Measurements from ENCODE around the gene PRPF6. TPM values are rescaled to one million over a fixed set of nuclear protein-coding genes. Genes with fewer than 3 reads are reported as not detected.
A peak's percentile ranks its signal among the peaks of the same experiment; 100 is the strongest.

The PRPF6 gene
- total RNA-seq, 1 donor from 2014 or later = 52.6 TPM

GRCh38 chr20:64069614-64070243 lies 88.8 kb downstream of the PRPF6 start:
- no peak for FAIRE-seq
- Mint-ChIP-seq H3K9me3 (ENCODE audit: unreplicated experiment) (no peaks in the 10 kb centered on the region), H3K4me1 (ENCODE audit: low read depth, unreplicated experiment) (peaks cover 8% of the 10 kb centered on the region), H3K4me3 (ENCODE audit: unreplicated experiment) (no peak overlapping the region), H3K36me3 (ENCODE audit: low read depth, unreplicated experiment) (peaks cover 4% of the 10 kb centered on the region), H3K27me3 (ENCODE audit: low read depth, unreplicated experiment) (no peaks in the 10 kb centered on the region), H3K27ac (ENCODE audit: unreplicated experiment) (no peak overlapping the region)
- H3K4me2 ChIP-seq (ENCODE audit: low read length) = no peak overlapping the region
- H3K27me3 ChIP-seq (ENCODE audit: insufficient read depth, low read length) = no peaks in the 10 kb centered on the region
- no peak for TF ChIP-seq EZH2 (IDR thresholded peaks at IDR 0.05; ENCODE audit: insufficient read depth, low read length)
- TF ChIP-seq, protein P1, sequence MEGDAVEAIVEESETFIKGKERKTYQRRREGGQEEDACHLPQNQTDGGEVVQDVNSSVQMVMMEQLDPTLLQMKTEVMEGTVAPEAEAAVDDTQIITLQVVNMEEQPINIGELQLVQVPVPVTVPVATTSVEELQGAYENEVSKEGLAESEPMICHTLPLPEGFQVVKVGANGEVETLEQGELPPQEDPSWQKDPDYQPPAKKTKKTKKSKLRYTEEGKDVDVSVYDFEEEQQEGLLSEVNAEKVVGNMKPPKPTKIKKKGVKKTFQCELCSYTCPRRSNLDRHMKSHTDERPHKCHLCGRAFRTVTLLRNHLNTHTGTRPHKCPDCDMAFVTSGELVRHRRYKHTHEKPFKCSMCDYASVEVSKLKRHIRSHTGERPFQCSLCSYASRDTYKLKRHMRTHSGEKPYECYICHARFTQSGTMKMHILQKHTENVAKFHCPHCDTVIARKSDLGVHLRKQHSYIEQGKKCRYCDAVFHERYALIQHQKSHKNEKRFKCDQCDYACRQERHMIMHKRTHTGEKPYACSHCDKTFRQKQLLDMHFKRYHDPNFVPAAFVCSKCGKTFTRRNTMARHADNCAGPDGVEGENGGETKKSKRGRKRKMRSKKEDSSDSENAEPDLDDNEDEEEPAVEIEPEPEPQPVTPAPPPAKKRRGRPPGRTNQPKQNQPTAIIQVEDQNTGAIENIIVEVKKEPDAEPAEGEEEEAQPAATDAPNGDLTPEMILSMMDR (IDR thresholded peaks at IDR 0.05; ENCODE audit: insufficient read depth, low read depth, low read length) = peak; percentile 46
- H3K9me3 ChIP-seq (ENCODE audit: insufficient read depth, low read depth, low read length) = no peaks in the 10 kb centered on the region
- H3K4me3 ChIP-seq (ENCODE audit: insufficient read depth, low read depth, low read length) = no peak overlapping the region
- no peaks in the 10 kb centered on the region for H3K36me3 ChIP-seq (ENCODE audit: insufficient read depth, low read length)
- no peaks in the 10 kb centered on the region for H3K79me2 ChIP-seq (ENCODE audit: insufficient read depth, low read length)
- H2AFZ ChIP-seq (ENCODE audit: low read depth, low read length) = no peak overlapping the region
- no peak overlapping the region for H3K27ac ChIP-seq (ENCODE audit: low read depth, low read length)
- peaks cover 11% of the 10 kb centered on the region for H3K4me1 ChIP-seq (ENCODE audit: insufficient read depth, low read length)
- no peak overlapping the region for H3K9ac ChIP-seq (ENCODE audit: low read length)
- DNase-seq (ENCODE audit: low read depth) = no peak
- H4K20me1 ChIP-seq (ENCODE audit: insufficient read depth, low read length) = peaks cover 22% of the 10 kb centered on the region

DNA sequence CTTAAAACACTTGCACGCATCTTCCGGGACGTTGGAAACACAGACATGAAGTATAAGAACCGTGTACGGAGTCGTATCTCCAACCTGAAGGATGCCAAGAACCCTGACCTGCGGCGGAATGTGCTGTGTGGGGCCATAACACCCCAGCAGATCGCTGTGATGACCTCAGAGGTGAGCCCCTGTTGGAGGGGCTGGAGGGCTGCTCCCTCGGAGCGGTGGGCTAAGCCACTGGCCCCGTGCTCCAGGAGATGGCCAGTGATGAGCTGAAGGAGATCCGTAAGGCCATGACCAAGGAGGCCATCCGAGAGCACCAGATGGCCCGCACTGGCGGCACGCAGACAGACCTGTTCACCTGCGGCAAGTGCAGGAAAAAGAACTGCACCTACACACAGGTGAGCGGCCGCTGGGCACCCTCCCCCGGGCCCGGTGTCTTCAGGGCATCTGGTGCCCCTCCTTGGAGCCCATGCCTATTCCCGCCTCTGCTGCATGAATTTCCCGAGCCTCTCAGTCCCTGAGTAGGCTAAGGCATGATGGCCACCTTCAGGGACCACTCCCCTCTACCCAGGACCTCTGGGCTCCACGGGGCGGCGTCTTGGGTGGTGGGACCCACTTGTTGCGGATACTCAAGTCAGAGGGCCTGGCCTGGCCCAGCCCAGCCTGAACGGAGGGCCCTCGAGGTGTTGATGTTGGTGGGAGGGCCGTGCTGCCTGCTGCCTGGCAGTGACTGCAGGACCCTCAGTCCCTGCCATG lies 89.5 kb downstream of the PRPF6 start:
- peaks cover 8% of the 10 kb centered on the region for H3K4me1 Mint-ChIP-seq (ENCODE audit: low read depth, unreplicated experiment)
- FAIRE-seq = no peak
- no peak for TF ChIP-seq EZH2 (IDR thresholded peaks at IDR 0.05; ENCODE audit: insufficient read depth, low read length)
- TF ChIP-seq, protein P1 (IDR thresholded peaks at IDR 0.05; ENCODE audit: insufficient read depth, low read depth, low read length) = no peak

More for the DNA sequence above, 89.5 kb downstream of the PRPF6 start:
- H4K20me1 ChIP-seq (ENCODE audit: insufficient read depth, low read length) = peaks cover 17% of the 10 kb centered on the region
- no peak overlapping the region for H3K9ac ChIP-seq (ENCODE audit: low read length)
- DNase-seq (ENCODE audit: low read depth) = no peak
- H3K27ac ChIP-seq (ENCODE audit: low read depth, low read length) = no peak overlapping the region
- no peaks in the 10 kb centered on the region for H3K79me2 ChIP-seq (ENCODE audit: insufficient read depth, low read length)
- peaks cover 11% of the 10 kb centered on the region for H3K4me1 ChIP-seq (ENCODE audit: insufficient read depth, low read length)
- no peaks in the 10 kb centered on the region for H3K9me3 ChIP-seq (ENCODE audit: insufficient read depth, low read depth, low read length)
- no peaks in the 10 kb centered on the region for H3K9me3 Mint-ChIP-seq (ENCODE audit: unreplicated experiment)
- H3K27ac Mint-ChIP-seq (ENCODE audit: unreplicated experiment) = no peak overlapping the region
- H3K4me2 ChIP-seq (ENCODE audit: low read length) = no peak overlapping the region
- no peak overlapping the region for H3K4me3 Mint-ChIP-seq (ENCODE audit: unreplicated experiment)
- H3K36me3 Mint-ChIP-seq (ENCODE audit: low read depth, unreplicated experiment) = peaks cover 4% of the 10 kb centered on the region
- no peaks in the 10 kb centered on the region for H3K36me3 ChIP-seq (ENCODE audit: insufficient read depth, low read length)
- H3K4me3 ChIP-seq (ENCODE audit: insufficient read depth, low read depth, low read length) = no peak overlapping the region
- no peaks in the 10 kb centered on the region for H3K27me3 Mint-ChIP-seq (ENCODE audit: low read depth, unreplicated experiment)
- no peak overlapping the region for H2AFZ ChIP-seq (ENCODE audit: low read depth, low read length)
- H3K27me3 ChIP-seq (ENCODE audit: insufficient read depth, low read length) = no peaks in the 10 kb centered on the region
